ENCODE measurements around the gene ATRIP.

DNA sequence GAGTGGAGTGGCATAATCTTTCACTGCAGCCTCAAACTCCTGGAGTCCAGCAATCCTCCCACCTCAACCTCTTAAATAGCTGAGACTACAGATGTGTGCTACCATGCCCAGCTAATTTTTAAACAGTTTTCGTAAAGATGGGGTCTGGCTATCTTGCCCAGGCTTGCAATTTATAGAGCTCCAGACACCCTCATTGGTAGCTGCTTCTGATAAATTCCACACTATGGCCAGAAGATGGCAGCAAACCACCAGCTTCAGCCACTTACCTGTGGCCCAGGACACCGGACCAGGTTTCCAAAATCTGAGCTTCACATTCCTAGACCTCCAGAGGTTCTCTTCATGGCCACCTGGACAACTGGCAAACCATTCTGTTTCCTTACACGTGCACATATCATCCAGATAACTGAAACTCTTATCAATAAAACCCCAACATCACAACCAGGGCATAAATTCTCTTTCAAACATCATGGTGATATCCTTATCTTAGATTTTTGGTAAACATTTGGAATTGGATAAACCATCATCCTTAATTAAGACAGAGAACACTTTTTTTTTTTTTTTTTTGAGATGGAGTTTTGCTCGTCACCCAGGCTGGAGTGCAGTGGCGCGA, 45.6 kb upstream of the ATRIP start:
- TF ChIP-seq POLR2AphosphoS5 (IDR thresholded peaks at IDR 0.05) (peak; percentile 67), POLR2A (IDR thresholded peaks at IDR 0.05) (no peak)
- TF ChIP-seq, protein P1, sequence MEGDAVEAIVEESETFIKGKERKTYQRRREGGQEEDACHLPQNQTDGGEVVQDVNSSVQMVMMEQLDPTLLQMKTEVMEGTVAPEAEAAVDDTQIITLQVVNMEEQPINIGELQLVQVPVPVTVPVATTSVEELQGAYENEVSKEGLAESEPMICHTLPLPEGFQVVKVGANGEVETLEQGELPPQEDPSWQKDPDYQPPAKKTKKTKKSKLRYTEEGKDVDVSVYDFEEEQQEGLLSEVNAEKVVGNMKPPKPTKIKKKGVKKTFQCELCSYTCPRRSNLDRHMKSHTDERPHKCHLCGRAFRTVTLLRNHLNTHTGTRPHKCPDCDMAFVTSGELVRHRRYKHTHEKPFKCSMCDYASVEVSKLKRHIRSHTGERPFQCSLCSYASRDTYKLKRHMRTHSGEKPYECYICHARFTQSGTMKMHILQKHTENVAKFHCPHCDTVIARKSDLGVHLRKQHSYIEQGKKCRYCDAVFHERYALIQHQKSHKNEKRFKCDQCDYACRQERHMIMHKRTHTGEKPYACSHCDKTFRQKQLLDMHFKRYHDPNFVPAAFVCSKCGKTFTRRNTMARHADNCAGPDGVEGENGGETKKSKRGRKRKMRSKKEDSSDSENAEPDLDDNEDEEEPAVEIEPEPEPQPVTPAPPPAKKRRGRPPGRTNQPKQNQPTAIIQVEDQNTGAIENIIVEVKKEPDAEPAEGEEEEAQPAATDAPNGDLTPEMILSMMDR (IDR thresholded peaks at IDR 0.05) = peak; percentile 67 to 94 (median 86)

Measured in prostate gland (tissue), 2 donors.